Glutamatergic neuron (in vitro differentiated cells): ENCODE measurements around the gene SACS. TPM values are rescaled to one million over a fixed set of nuclear protein-coding genes. Genes with fewer than 3 reads are reported as not detected.

Experiments used
- DNase-seq: peaks from one replicate; pipeline ENCODE4 v3.0.0; 2022
- H3K27ac Mint-ChIP-seq: one replicate; pipeline ENCODE4 v1.8.0; 2020; ENCODE audit warnings: mild to moderate bottlenecking, mixed read lengths, inconsistent platforms; ENCODE audit not compliant: unreplicated experiment
- H3K27me3 Mint-ChIP-seq: one replicate; pipeline ENCODE4 v1.8.0; 2020; ENCODE audit warnings: mild to moderate bottlenecking, moderate library complexity, mixed read lengths, inconsistent platforms; ENCODE audit not compliant: unreplicated experiment
- H3K36me3 Mint-ChIP-seq: one replicate; pipeline ENCODE4 v1.8.0; 2020; ENCODE audit warnings: mild to moderate bottlenecking, mixed read lengths, inconsistent platforms; ENCODE audit not compliant: unreplicated experiment
- H3K4me1 Mint-ChIP-seq: one replicate; pipeline ENCODE4 v1.8.0; 2020; ENCODE audit warnings: mild to moderate bottlenecking, low read depth, mixed read lengths, inconsistent platforms; ENCODE audit not compliant: unreplicated experiment
- H3K4me3 Mint-ChIP-seq: one replicate; pipeline ENCODE4 v1.8.0; 2020; ENCODE audit warnings: mild to moderate bottlenecking, mixed read lengths, inconsistent platforms; ENCODE audit not compliant: unreplicated experiment
- H3K9me3 Mint-ChIP-seq: one replicate; pipeline ENCODE4 v1.8.0; 2020; ENCODE audit warnings: mild to moderate bottlenecking, moderate library complexity, mixed read lengths, inconsistent platforms; ENCODE audit not compliant: unreplicated experiment
- CTCF ChIP-seq: fragments of 200-600 bp; sonication (generic); IDR thresholded peaks from one replicate; pipeline ENCODE4 v1.5.0; 2021; ENCODE audit not compliant: partially characterized antibody, unreplicated experiment
- total RNA-seq: library from RNA; stranded (reverse); fragmentation: NEBNext Ultra II Directional; extraction: Animal tissue kit (Norgen Biotek cat#: 25700); gene quantifications from one replicate; pipeline ENCODE4 v1.2.1, GENCODE V29; 2021; ENCODE audit not compliant: unreplicated experiment

The SACS gene
- total RNA-seq, 1 donor from 2014 or later, result 132 TPM

DNA sequence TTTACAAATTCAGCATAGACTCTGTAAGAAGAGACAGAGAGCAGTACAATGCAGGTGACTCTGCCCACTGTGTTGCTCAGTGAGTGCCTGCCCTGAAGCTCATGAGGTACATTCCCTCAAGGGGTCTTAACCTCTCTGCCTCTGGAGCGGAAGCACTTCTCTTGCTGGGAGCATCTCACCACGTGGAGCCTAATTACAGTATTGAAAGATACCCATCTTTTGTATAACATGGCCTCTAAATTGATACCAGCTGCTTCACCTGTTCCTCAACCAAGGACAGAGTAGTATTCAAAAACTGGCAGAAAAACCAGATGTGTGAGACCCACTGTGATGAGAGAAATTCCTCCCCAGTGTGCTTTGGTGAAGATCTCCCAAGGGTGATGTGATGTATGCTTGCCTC lies 77.1 kb downstream of the SACS start:
- peaks cover 2% of the 10 kb centered on the region for H3K9me3 Mint-ChIP-seq
- no peak for TF ChIP-seq CTCF
- H3K4me3 Mint-ChIP-seq, result no peak overlapping the region
- peaks cover 3% of the 10 kb centered on the region for H3K36me3 Mint-ChIP-seq
- DNase-seq, result no peak
- H3K27me3 Mint-ChIP-seq, result peaks cover 5% of the 10 kb centered on the region
- H3K4me1 Mint-ChIP-seq, result peaks cover 3% of the 10 kb centered on the region
- no peak overlapping the region for H3K27ac Mint-ChIP-seq

DNA sequence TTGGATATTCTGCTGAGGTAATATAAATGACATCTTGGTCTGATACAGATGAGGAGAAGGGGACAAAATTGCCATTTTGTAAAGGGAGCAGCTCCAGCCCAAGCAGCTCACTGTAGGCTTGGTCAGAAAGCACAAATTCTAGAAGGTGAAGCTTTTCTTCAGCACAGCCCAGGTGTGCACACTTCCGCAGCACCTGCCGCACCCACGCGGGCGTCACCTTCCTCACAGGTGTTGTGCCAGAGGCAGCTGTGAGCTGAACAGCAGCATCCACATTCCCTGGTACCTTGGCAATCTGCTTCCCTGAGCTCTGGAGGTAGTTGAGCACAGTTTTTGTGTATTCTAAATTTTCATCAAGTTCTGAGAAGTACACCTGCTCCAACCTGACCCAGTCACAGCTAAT lies 79.0 kb downstream of the SACS start:
- Mint-ChIP-seq H3K27me3 (no peaks in the 10 kb centered on the region), H3K36me3 (peaks cover 3% of the 10 kb centered on the region), H3K4me3 (no peak overlapping the region), H3K4me1 (no peaks in the 10 kb centered on the region), H3K9me3 (peaks cover 5% of the 10 kb centered on the region), H3K27ac (no peak overlapping the region)
- no peak for DNase-seq
- no peak for TF ChIP-seq CTCF

- Mint-ChIP-seq H3K4me3 (no peak overlapping the region), H3K27ac (no peak overlapping the region), H3K9me3 (peaks cover 5% of the 10 kb centered on the region), H3K27me3 (no peaks in the 10 kb centered on the region), H3K4me1 (peaks cover 4% of the 10 kb centered on the region), H3K36me3 (peaks cover 3% of the 10 kb centered on the region)
- DNase-seq, result no peak
- TF ChIP-seq CTCF, result no peak
Measured at GRCh38 chr13:23352161-23352560, 81.3 kb downstream of the SACS start.

- Mint-ChIP-seq H3K4me1 (peaks cover 6% of the 10 kb centered on the region), H3K36me3 (peaks cover 3% of the 10 kb centered on the region), H3K4me3 (no peak overlapping the region), H3K9me3 (peaks cover 5% of the 10 kb centered on the region), H3K27ac (no peak overlapping the region), H3K27me3 (no peaks in the 10 kb centered on the region)
- DNase-seq, result no peak
- TF ChIP-seq CTCF, result no peak
Measured at GRCh38 chr13:23350009-23350408, 83.5 kb downstream of the SACS start.

DNA sequence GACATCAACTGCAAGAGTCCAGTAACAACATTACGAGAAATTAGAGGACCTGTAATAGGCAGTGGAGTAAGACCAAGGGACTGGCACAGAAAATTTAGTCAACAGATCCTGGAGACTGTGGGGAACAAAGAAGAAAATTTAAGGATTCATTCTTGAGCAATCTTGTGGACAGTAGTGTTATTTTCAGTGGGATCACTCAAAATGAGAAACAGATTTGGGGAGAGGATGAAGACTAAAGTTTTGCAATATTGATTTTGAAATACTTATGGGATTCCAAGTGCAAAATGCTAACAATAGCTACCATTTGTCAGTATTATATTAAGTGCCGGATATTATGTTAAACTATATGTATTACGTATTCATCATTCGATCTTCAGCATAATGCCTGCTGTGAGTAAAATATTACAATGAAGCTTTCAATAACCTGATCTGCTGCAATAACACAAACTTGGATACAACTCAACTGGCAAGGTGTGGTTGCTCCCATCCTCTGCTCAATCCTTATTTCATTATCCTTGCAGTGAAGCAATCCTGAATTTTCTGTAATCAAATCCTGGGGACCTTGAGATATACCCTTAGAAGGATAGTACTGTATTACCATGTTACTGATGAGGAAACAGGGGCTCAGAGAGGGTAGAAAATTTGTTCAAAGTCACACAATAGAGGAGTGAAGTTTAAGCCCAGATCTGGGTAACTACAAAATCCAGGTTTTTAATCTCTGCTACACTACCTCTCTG lies 84.2 kb downstream of the SACS start:
- H3K27ac Mint-ChIP-seq, result no peak overlapping the region
- no peaks in the 10 kb centered on the region for H3K36me3 Mint-ChIP-seq
- no peak for DNase-seq

More for the DNA sequence above, 84.2 kb downstream of the SACS start:
- H3K27me3 Mint-ChIP-seq, result no peaks in the 10 kb centered on the region
- H3K4me1 Mint-ChIP-seq, result peaks cover 8% of the 10 kb centered on the region
- peaks cover 3% of the 10 kb centered on the region for H3K9me3 Mint-ChIP-seq
- no peak for TF ChIP-seq CTCF
- H3K4me3 Mint-ChIP-seq, result no peak overlapping the region
